Islet of Langerhans (tissue), 1 donor: Measurements from ENCODE around the gene TTC28.

ENCODE experiments used
- FAIRE-seq: peaks from one replicate; lab custom pipeline; 2011; peaks lifted over from hg19 to GRCh38; lab: Jason Lieb, UNC

Gene TTC28

GRCh38 chr22:27952779-27953178, 726.9 kb downstream of the TTC28 start:
- FAIRE-seq = no peak

- FAIRE-seq = no peak
Measured at GRCh38 chr22:27952091-27952490, 727.5 kb downstream of the TTC28 start.

- no peak for FAIRE-seq
Measured at GRCh38 chr22:27949421-27949820, 730.2 kb downstream of the TTC28 start.

GRCh38 chr22:27948569-27948968, 731.1 kb downstream of the TTC28 start:
- FAIRE-seq = no peak

GRCh38 chr22:27947448-27947847, 732.2 kb downstream of the TTC28 start:
- no peak for FAIRE-seq

GRCh38 chr22:27941143-27941542, 738.5 kb downstream of the TTC28 start:
- FAIRE-seq = no peak

GRCh38 chr22:27937453-27937852, 742.2 kb downstream of the TTC28 start:
- no peak for FAIRE-seq

GRCh38 chr22:27935897-27936296, 743.7 kb downstream of the TTC28 start:
- FAIRE-seq = no peak

GRCh38 chr22:27934069-27934468, 745.6 kb downstream of the TTC28 start:
- no peak for FAIRE-seq

GRCh38 chr22:27933186-27933983, 746.3 kb downstream of the TTC28 start:
- no peak for FAIRE-seq

- no peak for FAIRE-seq
Measured at GRCh38 chr22:27930331-27931060, 749.1 kb downstream of the TTC28 start.
